Left ventricle myocardium inferior (tissue), 1 donor: Measurements from ENCODE around the gene USP9Y. TPM values are rescaled to one million over a fixed set of nuclear protein-coding genes. Genes with fewer than 3 reads are reported as not detected.

ENCODE experiments used
- DNase-seq: peaks from one replicate; pipeline ENCODE4 v3.0.0-alpha.2; 2020
- H3K27ac ChIP-seq: fragments of 200-600 bp; replicated peaks from 2 replicates; pipeline ENCODE4 v1.8.0; 2021
- H3K27me3 ChIP-seq: fragments of 200-600 bp; 2 replicates; pipeline ENCODE4 v1.8.0; 2021; ENCODE audit warnings: low read depth
- H3K36me3 ChIP-seq: fragments of 200-600 bp; 2 replicates; pipeline ENCODE4 v1.8.0; 2021
- H3K4me1 ChIP-seq: fragments of 200-600 bp; 2 replicates; pipeline ENCODE4 v1.8.0; 2021
- H3K4me3 ChIP-seq: fragments of 200-600 bp; 2 replicates; pipeline ENCODE4 v1.8.0; 2021; ENCODE audit warnings: mild to moderate bottlenecking, moderate library complexity
- H3K9me3 ChIP-seq: fragments of 200-600 bp; replicated peaks from 2 replicates; pipeline ENCODE4 v1.8.0; 2021
- CTCF ChIP-seq: fragments of 200-600 bp; IDR thresholded peaks from 2 replicates; pipeline ENCODE4 v1.8.0; 2021; ENCODE audit warnings: antibody characterized with exemption, mild to moderate bottlenecking, borderline replicate concordance
- intact Hi-C: fragments of 100-400 bp; cut with micrococcal nuclease; formaldehyde crosslinking; loops from one replicate; pipeline ENCODE4 v1.11.0; 2022
- total RNA-seq: library from RNA; stranded (reverse); fragmentation: NEBNext Ultra II Directional; extraction: Animal tissue kit (Norgen Biotek cat#: 25700); gene quantifications from one replicate; pipeline ENCODE4 v1.2.1, GENCODE V29; 2021
- donor health status: DM: no; HTN: yes; CAD: no; lungs with severe emphysema.

The USP9Y gene
- total RNA-seq, 1 donor from 2014 or later, result 25.4 TPM

GRCh38 chrY:12715376-12715775 lies 14.3 kb downstream of the USP9Y start:
- H3K9me3 ChIP-seq, result no peaks in the 10 kb centered on the region
- no peaks in the 10 kb centered on the region for H3K4me1 ChIP-seq
- intact Hi-C loops, result no loop called here
- H3K27me3 ChIP-seq, result no peaks in the 10 kb centered on the region
- H3K27ac ChIP-seq, result no peak overlapping the region
- no peaks in the 10 kb centered on the region for H3K36me3 ChIP-seq
- no peak for DNase-seq
- H3K4me3 ChIP-seq, result no peak overlapping the region
- TF ChIP-seq CTCF, result no peak

DNA sequence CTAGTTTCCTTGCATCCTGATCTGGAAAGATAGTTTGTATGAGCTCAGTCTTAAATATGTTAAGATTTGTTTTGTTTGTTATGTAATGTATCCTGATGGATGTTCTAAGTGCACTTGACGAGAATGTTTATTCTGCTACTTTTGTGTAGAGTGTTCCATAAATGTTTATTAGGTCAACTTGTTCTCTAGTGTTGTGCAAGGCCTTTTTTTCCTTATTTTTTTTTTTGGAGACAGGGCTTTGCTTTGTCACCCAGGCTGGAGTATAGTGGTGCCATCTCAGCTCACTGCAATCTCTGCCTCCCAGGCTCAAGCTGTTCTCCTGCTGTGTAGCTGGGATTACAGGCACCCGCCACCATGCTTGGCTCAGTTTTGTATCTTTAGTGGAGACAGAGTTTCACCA lies 28.7 kb downstream of the USP9Y start:
- TF ChIP-seq CTCF, result no peak
- DNase-seq, result no peak
- no peaks in the 10 kb centered on the region for H3K36me3 ChIP-seq
- H3K9me3 ChIP-seq, result no peaks in the 10 kb centered on the region
- H3K27me3 ChIP-seq, result no peaks in the 10 kb centered on the region
- no peak overlapping the region for H3K4me3 ChIP-seq
- intact Hi-C loops, result no loop called here
- H3K4me1 ChIP-seq, result no peaks in the 10 kb centered on the region
- no peak overlapping the region for H3K27ac ChIP-seq

DNA sequence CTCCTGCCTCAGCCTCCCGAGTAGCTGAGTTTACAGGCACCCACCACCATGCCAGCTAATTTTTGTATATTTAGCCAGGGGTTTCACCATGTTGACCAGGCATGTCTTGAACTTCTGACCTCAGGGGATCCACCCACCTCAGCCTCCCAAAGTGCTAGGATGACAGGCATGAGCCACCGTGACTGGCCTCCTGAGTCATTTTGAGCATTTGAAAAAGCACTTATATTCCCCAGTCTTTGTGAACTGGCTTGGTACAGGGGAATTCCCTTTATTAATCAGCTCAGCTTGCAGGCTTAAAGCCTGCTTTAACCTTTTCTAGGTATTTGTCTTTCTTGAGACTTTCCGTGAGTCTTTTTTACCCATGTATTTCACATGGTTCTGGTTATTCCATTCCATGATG lies 32.6 kb downstream of the USP9Y start:
- intact Hi-C loops, result no loop called here
- Histone ChIP-seq H3K27ac (no peak overlapping the region), H3K4me1 (no peaks in the 10 kb centered on the region), H3K9me3 (no peaks in the 10 kb centered on the region), H3K4me3 (no peak overlapping the region), H3K36me3 (no peaks in the 10 kb centered on the region), H3K27me3 (no peaks in the 10 kb centered on the region)
- no peak for DNase-seq
- no peak for TF ChIP-seq CTCF

DNA sequence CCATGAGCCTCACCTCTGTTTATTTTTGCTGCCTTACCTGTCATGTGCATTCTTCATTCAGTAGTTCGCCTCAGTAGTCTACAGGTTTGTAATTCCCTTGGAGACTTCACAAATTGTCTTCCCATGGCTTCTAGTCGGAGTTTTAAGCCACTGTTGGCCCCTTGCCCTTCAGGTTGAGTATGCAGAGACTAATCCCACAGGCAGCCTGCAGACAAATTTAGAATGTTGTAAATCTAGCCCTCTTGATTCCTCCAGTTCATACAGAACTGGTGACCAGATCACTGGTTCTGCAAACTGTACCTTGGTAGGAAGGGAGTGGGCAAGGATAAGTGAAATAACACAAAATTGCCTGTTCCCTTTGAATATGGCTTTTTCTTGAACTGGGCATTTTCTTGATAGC lies 33.0 kb downstream of the USP9Y start:
- no peak for DNase-seq
- no peak overlapping the region for H3K27ac ChIP-seq
- H3K9me3 ChIP-seq, result no peaks in the 10 kb centered on the region
- no peak overlapping the region for H3K4me3 ChIP-seq
- H3K27me3 ChIP-seq, result no peaks in the 10 kb centered on the region
- intact Hi-C loops, result no loop called here
- no peak for TF ChIP-seq CTCF
- no peaks in the 10 kb centered on the region for H3K4me1 ChIP-seq
- H3K36me3 ChIP-seq, result peaks cover under 1% of the 10 kb centered on the region

DNA sequence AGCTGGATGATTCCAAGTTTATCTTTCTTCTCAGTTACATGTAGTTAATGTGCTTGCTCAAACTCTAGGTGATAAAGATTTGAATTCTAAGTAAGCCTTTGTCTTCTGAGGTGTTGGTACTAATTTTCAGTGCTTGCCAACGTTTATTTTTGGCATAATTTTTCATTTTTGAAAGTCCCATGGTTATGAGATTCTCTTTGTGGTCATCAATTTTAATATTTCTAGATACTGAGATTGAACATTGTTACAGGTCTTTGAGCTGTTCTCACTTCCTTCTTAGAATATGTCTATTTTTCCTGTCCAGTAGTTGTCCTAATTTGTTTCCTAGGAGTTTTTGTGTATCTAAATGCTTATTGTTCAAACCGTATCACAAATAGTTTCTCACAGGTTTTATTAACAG lies 40.4 kb downstream of the USP9Y start:
- Histone ChIP-seq H3K4me3 (no peak overlapping the region), H3K4me1 (no peaks in the 10 kb centered on the region), H3K9me3 (no peaks in the 10 kb centered on the region), H3K36me3 (peaks cover 25% of the 10 kb centered on the region), H3K27ac (no peak overlapping the region), H3K27me3 (no peaks in the 10 kb centered on the region)
- TF ChIP-seq CTCF, result no peak
- intact Hi-C loops, result no loop called here
- DNase-seq, result no peak

DNA sequence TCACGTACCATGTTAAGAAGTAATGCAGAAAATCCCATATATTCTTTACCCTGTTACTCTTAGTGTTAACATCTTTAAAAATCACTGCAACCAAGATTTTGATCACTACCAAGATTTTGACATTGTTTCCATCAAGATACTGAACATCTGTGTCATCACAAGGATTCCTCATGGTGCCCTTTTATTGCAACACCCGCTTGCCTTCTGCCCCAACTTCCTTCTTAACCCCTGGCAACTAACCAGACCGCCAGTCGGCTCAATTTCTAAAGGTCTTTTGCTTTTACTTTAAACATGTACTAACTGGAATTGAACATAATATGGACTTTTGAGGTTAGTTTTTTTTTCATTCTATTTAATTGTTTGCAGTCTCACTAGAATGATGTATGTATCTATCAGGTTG lies 41.7 kb downstream of the USP9Y start:
- Histone ChIP-seq H3K9me3 (no peaks in the 10 kb centered on the region), H3K27me3 (no peaks in the 10 kb centered on the region), H3K36me3 (peaks cover 25% of the 10 kb centered on the region), H3K27ac (no peak overlapping the region), H3K4me3 (no peak overlapping the region), H3K4me1 (no peaks in the 10 kb centered on the region)
- TF ChIP-seq CTCF, result no peak
- no peak for DNase-seq
- intact Hi-C loops, result no loop called here
